ENCODE data around the gene PTX3.

The PTX3 gene

GRCh38 chr3:157427901-157428300 is 8.7 kb upstream of the PTX3 start:
- DNase-seq, result no peak

- DNase-seq, result no peak
Measured at GRCh38 chr3:157428853-157429252, 7.8 kb upstream of the PTX3 start.

- no peak for DNase-seq
Measured at GRCh38 chr3:157429708-157430107, 6.9 kb upstream of the PTX3 start.

- DNase-seq, result no peak
Measured at GRCh38 chr3:157438194-157438730, 1.6 kb downstream of the PTX3 start.

- DNase-seq, result no peak
Measured at GRCh38 chr3:157441102-157441624, 4.5 kb downstream of the PTX3 start.

GRCh38 chr3:157442729-157443128 is 6.1 kb downstream of the PTX3 start:
- no peak for DNase-seq

GRCh38 chr3:157443905-157444796 is 7.5 kb downstream of the PTX3 start:
- DNase-seq, result no peak

GRCh38 chr3:157444797-157445184 is 8.1 kb downstream of the PTX3 start:
- no peak for DNase-seq

- DNase-seq, result no peak
Measured at GRCh38 chr3:157445857-157446256, 9.2 kb downstream of the PTX3 start.

GRCh38 chr3:157447026-157447694 is 10.5 kb downstream of the PTX3 start:
- no peak for DNase-seq

- DNase-seq, result no peak
Measured at GRCh38 chr3:157452097-157452496, 15.4 kb downstream of the PTX3 start.

GRCh38 chr3:157453824-157454223 is 17.2 kb downstream of the PTX3 start:
- no peak for DNase-seq

- DNase-seq, result no peak
Measured at GRCh38 chr3:157459706-157460105, 23.1 kb downstream of the PTX3 start.

GRCh38 chr3:157460253-157460652 is 23.6 kb downstream of the PTX3 start:
- DNase-seq, result no peak

- DNase-seq, result no peak
Measured at GRCh38 chr3:157463816-157464215, 27.2 kb downstream of the PTX3 start.

GRCh38 chr3:157464321-157464720 is 27.7 kb downstream of the PTX3 start:
- no peak for DNase-seq

GRCh38 chr3:157465741-157466140 is 29.1 kb downstream of the PTX3 start:
- no peak for DNase-seq

GRCh38 chr3:157467200-157467599 is 30.6 kb downstream of the PTX3 start:
- no peak for DNase-seq

- DNase-seq, result no peak
Measured at GRCh38 chr3:157469561-157470294, 33.1 kb downstream of the PTX3 start.

- DNase-seq, result no peak
Measured at GRCh38 chr3:157471064-157471463, 34.4 kb downstream of the PTX3 start.

GRCh38 chr3:157472648-157473047 is 36.0 kb downstream of the PTX3 start:
- no peak for DNase-seq

- DNase-seq, result no peak
Measured at GRCh38 chr3:157475921-157476414, 39.3 kb downstream of the PTX3 start.

- DNase-seq, result no peak
Measured at GRCh38 chr3:157477441-157477840, 40.8 kb downstream of the PTX3 start.
